ENCODE measurements around the gene GPR149. TPM values are rescaled to one million over a fixed set of nuclear protein-coding genes. Genes with fewer than 3 reads are reported as not detected.

GPR149 gene
- total RNA-seq, 1 experiment from 2014 or later, result not detected

- no peak overlapping the region for H4K5ac ChIP-seq (ENCODE audit: insufficient read length, low read depth, low read length)
- H4K91ac ChIP-seq (ENCODE audit: insufficient read length, low read depth, low read length), result no peak overlapping the region
- no peak overlapping the region for H3T11ph ChIP-seq (ENCODE audit: low read length)
- no peak overlapping the region for H2BK12ac ChIP-seq (ENCODE audit: insufficient read length, low read depth, low read length)
- no peak for DNase-seq
- no peaks in the 10 kb centered on the region for H3K79me2 ChIP-seq (ENCODE audit: insufficient read depth, low read length)
- no peak overlapping the region for H2BK120ac ChIP-seq (ENCODE audit: low read depth, low read length, poor library complexity, severe bottlenecking)
- no peaks in the 10 kb centered on the region for H4K20me1 ChIP-seq (ENCODE audit: control insufficient read depth, insufficient read depth, insufficient read length)
- H3K27me3 ChIP-seq (ENCODE audit: insufficient read depth, low read length), result no peaks in the 10 kb centered on the region
- H3K4ac ChIP-seq (ENCODE audit: low read depth, low read length), result no peak overlapping the region
- H3K14ac ChIP-seq (ENCODE audit: insufficient read depth, low read length), result no peak overlapping the region
- H4K8ac ChIP-seq (replicated peaks; ENCODE audit: insufficient read length, low read depth, low read length), result no peak overlapping the region
- no peaks in the 10 kb centered on the region; the same call in 1 of the 2 replicates for H3K4me1 ChIP-seq (ENCODE audit: insufficient read depth, low read length)
- no peak overlapping the region for H3K27ac ChIP-seq (ENCODE audit: insufficient read length, low read depth, low read length)
- no peak overlapping the region for H2AFZ ChIP-seq (ENCODE audit: low read length)
- TF ChIP-seq, protein P1, sequence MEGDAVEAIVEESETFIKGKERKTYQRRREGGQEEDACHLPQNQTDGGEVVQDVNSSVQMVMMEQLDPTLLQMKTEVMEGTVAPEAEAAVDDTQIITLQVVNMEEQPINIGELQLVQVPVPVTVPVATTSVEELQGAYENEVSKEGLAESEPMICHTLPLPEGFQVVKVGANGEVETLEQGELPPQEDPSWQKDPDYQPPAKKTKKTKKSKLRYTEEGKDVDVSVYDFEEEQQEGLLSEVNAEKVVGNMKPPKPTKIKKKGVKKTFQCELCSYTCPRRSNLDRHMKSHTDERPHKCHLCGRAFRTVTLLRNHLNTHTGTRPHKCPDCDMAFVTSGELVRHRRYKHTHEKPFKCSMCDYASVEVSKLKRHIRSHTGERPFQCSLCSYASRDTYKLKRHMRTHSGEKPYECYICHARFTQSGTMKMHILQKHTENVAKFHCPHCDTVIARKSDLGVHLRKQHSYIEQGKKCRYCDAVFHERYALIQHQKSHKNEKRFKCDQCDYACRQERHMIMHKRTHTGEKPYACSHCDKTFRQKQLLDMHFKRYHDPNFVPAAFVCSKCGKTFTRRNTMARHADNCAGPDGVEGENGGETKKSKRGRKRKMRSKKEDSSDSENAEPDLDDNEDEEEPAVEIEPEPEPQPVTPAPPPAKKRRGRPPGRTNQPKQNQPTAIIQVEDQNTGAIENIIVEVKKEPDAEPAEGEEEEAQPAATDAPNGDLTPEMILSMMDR (conservative IDR thresholded peaks at IDR 0.05), result no peak
- no peaks in the 10 kb centered on the region for H3K36me3 Mint-ChIP-seq (ENCODE audit: insufficient read depth in 1 of 3, low read depth in 3 of 3)
- peaks cover 8 to 9% of the 10 kb centered on the region in 2 experiments for H3K4me1 Mint-ChIP-seq
- H2AK5ac ChIP-seq (ENCODE audit: insufficient read length, low read length), result no peak overlapping the region
- H3K18ac ChIP-seq (ENCODE audit: insufficient read length, low read depth, low read length), result no peak overlapping the region
- no peak overlapping the region for H3K4me3 Mint-ChIP-seq
- no peak overlapping the region for H2BK5ac ChIP-seq (ENCODE audit: insufficient read length, low read length)
- no peak overlapping the region for H3K56ac ChIP-seq (ENCODE audit: insufficient read length, low read depth, low read length)
- H3K27me3 Mint-ChIP-seq (ENCODE audit: low read depth), result no peaks in the 10 kb centered on the region
- no peaks in the 10 kb centered on the region for H3K9me3 ChIP-seq (ENCODE audit: control insufficient read depth, low read depth, low read length)
- H3K23me2 ChIP-seq (ENCODE audit: insufficient read length, low read depth, low read length, poor library complexity, severe bottlenecking), result no peaks in the 10 kb centered on the region
- peak overlapping the region in 2 of 3 experiments; percentile 13 to 54; a peak in 1 of 7 replicates for H3K27ac Mint-ChIP-seq
- no peaks in the 10 kb centered on the region for H3K9me3 Mint-ChIP-seq
- H3K79me1 ChIP-seq (ENCODE audit: insufficient read depth, low read depth, low read length, poor library complexity, severe bottlenecking), result no peaks in the 10 kb centered on the region
- no peak overlapping the region for H3K23ac ChIP-seq (ENCODE audit: insufficient read length, low read depth, low read length)
- H2BK15ac ChIP-seq (ENCODE audit: low read depth, low read length), result no peak overlapping the region
- WGBS (ENCODE audit: extremely low coverage, insufficient read length, low lambda C conversion rate), result no CpG with 5 or more reads among the region's 3 CpGs
- no peak overlapping the region for H2BK20ac ChIP-seq (ENCODE audit: low read depth, low read length, poor library complexity, severe bottlenecking)
- H3K4me2 ChIP-seq (ENCODE audit: insufficient read depth, insufficient read length, low read length), result no peak overlapping the region
- no peak overlapping the region for H3K9ac ChIP-seq (ENCODE audit: extremely low read depth, insufficient read length, low read length)
Measured at GRCh38 chr3:154398084-154398967, 31.7 kb downstream of the GPR149 start.
